Spleen (tissue), 7 donors: ENCODE data around the gene RASSF9.

Experiments
- POLR2A ChIP-seq, 3 donors: fragments of 450-650 bp; IDR thresholded peaks; one replicate each; pipeline ENCODE4 v1.5.1; 2017; ENCODE audit warnings: antibody characterized with exemption in 3 of 3, mild to moderate bottlenecking in 1 of 3
- POLR2AphosphoS5 ChIP-seq, 3 donors: sonication (generic); formaldehyde crosslinking; IDR thresholded peaks; one replicate each; pipeline ENCODE4 v1.5.1; 2017; ENCODE audit warnings: antibody characterized with exemption in 3 of 3
- TF ChIP-seq, protein P1 (sequence below), 11 experiments: fragments of 200-600 bp in 7 of 11; fragments of 450-650 bp in 4 of 11; sonication (generic) in 4 of 11; IDR thresholded peaks in 8 of 11; conservative IDR thresholded peaks in 3 of 11; 1 replicate in 7 of 11; 2 replicates in 4 of 11; pipeline versions ENCODE4 v1.4.0 to v1.8.0; 2016 to 2021; ENCODE audit warnings: antibody characterized with exemption in 11 of 11, inconsistent platforms in 4 of 11, mild to moderate bottlenecking in 1 of 11
- donor health status: DM: no; HTN: no; CAD: no; lungs with moderate emphysema.
- donor health status: DM: no; HTN: no; CAD: no.
- donor health status: DM: no; HTN: no; CAD: no.

GRCh38 chr12:85820101-85820500 is 16.1 kb downstream of the RASSF9 start:
- TF ChIP-seq, protein P1, sequence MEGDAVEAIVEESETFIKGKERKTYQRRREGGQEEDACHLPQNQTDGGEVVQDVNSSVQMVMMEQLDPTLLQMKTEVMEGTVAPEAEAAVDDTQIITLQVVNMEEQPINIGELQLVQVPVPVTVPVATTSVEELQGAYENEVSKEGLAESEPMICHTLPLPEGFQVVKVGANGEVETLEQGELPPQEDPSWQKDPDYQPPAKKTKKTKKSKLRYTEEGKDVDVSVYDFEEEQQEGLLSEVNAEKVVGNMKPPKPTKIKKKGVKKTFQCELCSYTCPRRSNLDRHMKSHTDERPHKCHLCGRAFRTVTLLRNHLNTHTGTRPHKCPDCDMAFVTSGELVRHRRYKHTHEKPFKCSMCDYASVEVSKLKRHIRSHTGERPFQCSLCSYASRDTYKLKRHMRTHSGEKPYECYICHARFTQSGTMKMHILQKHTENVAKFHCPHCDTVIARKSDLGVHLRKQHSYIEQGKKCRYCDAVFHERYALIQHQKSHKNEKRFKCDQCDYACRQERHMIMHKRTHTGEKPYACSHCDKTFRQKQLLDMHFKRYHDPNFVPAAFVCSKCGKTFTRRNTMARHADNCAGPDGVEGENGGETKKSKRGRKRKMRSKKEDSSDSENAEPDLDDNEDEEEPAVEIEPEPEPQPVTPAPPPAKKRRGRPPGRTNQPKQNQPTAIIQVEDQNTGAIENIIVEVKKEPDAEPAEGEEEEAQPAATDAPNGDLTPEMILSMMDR (IDR thresholded peaks at IDR 0.05 in 8 of 11, conservative IDR thresholded peaks at IDR 0.05 in 3 of 11) = no peak
- TF ChIP-seq POLR2A (IDR thresholded peaks at IDR 0.05) (no peak), POLR2AphosphoS5 (IDR thresholded peaks at IDR 0.05) (no peak)
